Fibroblast of lung (primary cell): ENCODE results near the gene HNF4A. TPM values are rescaled to one million over a fixed set of nuclear protein-coding genes. Genes with fewer than 3 reads are reported as not detected.

Experiments
- DNase-seq, 2 donors: peaks; one replicate each; pipeline versions ENCODE4 v3.0.0 to v3.0.0-alpha.2; 2010; ENCODE audit warnings: low read depth in 2 of 2
- H2AFZ ChIP-seq: 2 replicates; pipeline ENCODE4 v1.5.1; 2012; ENCODE audit warnings: low read length, control low read depth, inconsistent platforms
- H3K27ac ChIP-seq: 2 replicates; pipeline ENCODE4 v1.5.1; 2011; ENCODE audit warnings: low read length, control low read depth; ENCODE audit not compliant: insufficient read depth
- H3K27me3 ChIP-seq: 2 replicates; pipeline ENCODE4 v1.5.1; 2011; ENCODE audit warnings: mild to moderate bottlenecking, low read length; ENCODE audit not compliant: control insufficient read depth, insufficient read depth
- H3K36me3 ChIP-seq: 2 replicates; pipeline ENCODE4 v1.5.1; 2011; ENCODE audit warnings: low read length; ENCODE audit not compliant: control insufficient read depth, insufficient read depth
- H3K4me1 ChIP-seq: 2 replicates; pipeline ENCODE4 v1.5.1; 2011; ENCODE audit warnings: low read length; ENCODE audit not compliant: control insufficient read depth, insufficient read depth; ENCODE audit errors: extremely low read depth
- H3K4me2 ChIP-seq: 2 replicates; pipeline ENCODE4 v1.5.1; 2011; ENCODE audit warnings: low read length, control low read depth; ENCODE audit not compliant: insufficient read depth; ENCODE audit errors: extremely low read depth
- H3K4me3 ChIP-seq, 4 experiments: fragments of 200-600 bp in 1 of 4; sonication (generic) in 1 of 4; replicated peaks in 1 of 4; 2 replicates each; pipeline ENCODE4 v1.5.1; 2011 to 2016; ENCODE audit warnings: low read length in 4 of 4, low read depth in 3 of 4, mild to moderate bottlenecking in 3 of 4, control low read depth in 2 of 4, inconsistent platforms in 1 of 4, mixed read lengths in 1 of 4; ENCODE audit not compliant: insufficient read depth in 1 of 4; ENCODE audit errors: control extremely low read depth in 1 of 4
- H3K79me2 ChIP-seq: 2 replicates; pipeline ENCODE4 v1.5.1; 2012; ENCODE audit warnings: mild to moderate bottlenecking, low read length, inconsistent platforms; ENCODE audit not compliant: control insufficient read depth, insufficient read depth
- H3K9ac ChIP-seq: 2 replicates; pipeline ENCODE4 v1.5.1; 2011; ENCODE audit warnings: mild to moderate bottlenecking, low read length, control low read depth; ENCODE audit not compliant: insufficient read depth
- H3K9me3 ChIP-seq: 2 replicates; pipeline ENCODE4 v1.5.1; 2012; ENCODE audit warnings: low read depth, low read length; ENCODE audit not compliant: control insufficient read depth, insufficient read depth
- H4K20me1 ChIP-seq: 2 replicates; pipeline ENCODE4 v1.5.1; 2011; ENCODE audit warnings: low read length; ENCODE audit not compliant: control insufficient read depth, insufficient read depth; ENCODE audit errors: extremely low read depth
- CTCF ChIP-seq, 2 donors: IDR thresholded peaks in 1 of 2; conservative IDR thresholded peaks in 1 of 2; 1 replicate in 1 of 2; 2 replicates in 1 of 2; pipeline ENCODE4 v1.5.1; 2011 to 2012; ENCODE audit warnings: low read length in 2 of 2, control low read depth in 1 of 2, inconsistent platforms in 1 of 2, low read depth in 1 of 2, mild to moderate bottlenecking in 1 of 2
- EZH2 ChIP-seq: IDR thresholded peaks from 2 replicates; pipeline ENCODE4 v1.5.1; 2012; ENCODE audit warnings: low read length, control low read depth, mild to moderate bottlenecking; ENCODE audit errors: missing control alignments
- polyA plus RNA-seq, 2 donors: library from polyadenylated mRNA; depleted of rRNA in 1 of 2; stranded (reverse) in 1 of 2; unstranded in 1 of 2; fragments of >200 nt; gene quantifications; 2 replicates each; pipeline ENCODE4 v1.2.1, GENCODE V29; 2011 to 2012; ENCODE audit warnings: missing spikeins in 1 of 2
- total RNA-seq: library from RNA; depleted of rRNA; stranded (reverse); fragments of >200 nt; gene quantifications from 2 replicates; pipeline ENCODE4 v1.2.1, GENCODE V29; 2014

HNF4A gene
- total and polyA plus RNA-seq, 2 donors (not counting 1 experiment from before 2014, with no cell fraction given) = not detected

GRCh38 chr20:44429017-44429339 is 73.5 kb downstream of the HNF4A start:
- Histone ChIP-seq H3K4me2 (no peak overlapping the region), H3K9me3 (no peaks in the 10 kb centered on the region), H3K4me1 (no peaks in the 10 kb centered on the region), H3K36me3 (no peaks in the 10 kb centered on the region), H3K27ac (no peak overlapping the region), H3K27me3 (peaks cover 3% of the 10 kb centered on the region), H3K79me2 (no peaks in the 10 kb centered on the region), H4K20me1 (no peaks in the 10 kb centered on the region), H3K4me3 (no peak overlapping the region), H3K9ac (no peak overlapping the region), H2AFZ (no peak overlapping the region)
- TF ChIP-seq EZH2 = no peak
- no peak for TF ChIP-seq CTCF (conservative IDR thresholded peaks at IDR 0.05 in 1 of 2, IDR thresholded peaks at IDR 0.05 in 1 of 2; ENCODE audit: low read depth in 1 of 2, low read length in 2 of 2)
- peak in 1 of 2 donors; percentile 11 for DNase-seq

GRCh38 chr20:44429419-44430269 is 74.1 kb downstream of the HNF4A start:
- Histone ChIP-seq H3K9me3 (no peaks in the 10 kb centered on the region), H3K9ac (no peak overlapping the region), H4K20me1 (no peaks in the 10 kb centered on the region), H3K27ac (no peak overlapping the region), H3K79me2 (no peaks in the 10 kb centered on the region), H3K4me2 (no peak overlapping the region), H3K4me3 (no peak overlapping the region), H3K36me3 (no peaks in the 10 kb centered on the region), H2AFZ (no peak overlapping the region), H3K4me1 (no peaks in the 10 kb centered on the region), H3K27me3 (peaks cover 3% of the 10 kb centered on the region)
- no peak for DNase-seq
- TF ChIP-seq CTCF (conservative IDR thresholded peaks at IDR 0.05 in 1 of 2, IDR thresholded peaks at IDR 0.05 in 1 of 2; ENCODE audit: low read depth in 1 of 2, low read length in 2 of 2) (no peak), EZH2 (no peak)

- Histone ChIP-seq H3K9me3 (no peaks in the 10 kb centered on the region), H3K27me3 (peaks cover 3% of the 10 kb centered on the region), H2AFZ (no peak overlapping the region), H4K20me1 (no peaks in the 10 kb centered on the region), H3K79me2 (no peaks in the 10 kb centered on the region), H3K36me3 (no peaks in the 10 kb centered on the region), H3K4me3 (no peak overlapping the region), H3K4me1 (no peaks in the 10 kb centered on the region), H3K4me2 (no peak overlapping the region), H3K9ac (no peak overlapping the region), H3K27ac (no peak overlapping the region)
- TF ChIP-seq CTCF (conservative IDR thresholded peaks at IDR 0.05 in 1 of 2, IDR thresholded peaks at IDR 0.05 in 1 of 2; ENCODE audit: low read depth in 1 of 2, low read length in 2 of 2) (no peak), EZH2 (no peak)
- DNase-seq = no peak
Measured at GRCh38 chr20:44430270-44431065, 75.0 kb downstream of the HNF4A start.
